OCI-LY7 (cell line): ENCODE data around the gene IL1RAPL2.

Experiments
- CTCF ChIP-seq: fragments of 200-600 bp; sonication (generic); conservative IDR thresholded peaks from 2 replicates; pipeline ENCODE4 v1.5.1; 2014; ENCODE audit warnings: mild to moderate bottlenecking, antibody characterized with exemption, low read length, moderate library complexity, mixed read lengths
- EZH2phosphoT487 ChIP-seq: fragments of 200-600 bp; sonication (generic); IDR thresholded peaks from 2 replicates; pipeline ENCODE4 v1.6.1; 2018; ENCODE audit warnings: low read depth, borderline replicate concordance, mild to moderate bottlenecking, mixed run types, antibody characterized with exemption, low read length, moderate library complexity, mixed read lengths

DNA sequence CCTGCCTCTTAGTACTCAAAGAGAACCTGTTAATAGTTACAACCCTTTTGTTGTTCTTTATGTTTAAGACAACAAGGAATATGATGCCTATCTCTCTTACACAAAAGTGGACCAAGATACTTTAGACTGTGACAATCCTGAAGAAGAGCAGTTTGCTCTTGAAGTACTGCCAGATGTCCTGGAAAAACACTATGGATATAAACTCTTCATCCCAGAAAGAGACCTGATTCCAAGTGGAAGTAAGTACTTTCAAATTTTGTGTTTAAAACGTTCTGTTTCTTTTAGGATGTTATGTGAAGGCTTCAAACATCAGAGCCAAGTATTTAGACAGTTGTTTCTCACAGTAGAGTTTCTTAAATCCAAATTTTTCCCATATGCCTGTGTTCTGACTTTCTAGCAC is 1189.1 kb downstream of the IL1RAPL2 start:
- TF ChIP-seq CTCF = no peak
- TF ChIP-seq EZH2phosphoT487 = no peak
